Measurements from ENCODE around the gene ACD.

Gene ACD

DNA sequence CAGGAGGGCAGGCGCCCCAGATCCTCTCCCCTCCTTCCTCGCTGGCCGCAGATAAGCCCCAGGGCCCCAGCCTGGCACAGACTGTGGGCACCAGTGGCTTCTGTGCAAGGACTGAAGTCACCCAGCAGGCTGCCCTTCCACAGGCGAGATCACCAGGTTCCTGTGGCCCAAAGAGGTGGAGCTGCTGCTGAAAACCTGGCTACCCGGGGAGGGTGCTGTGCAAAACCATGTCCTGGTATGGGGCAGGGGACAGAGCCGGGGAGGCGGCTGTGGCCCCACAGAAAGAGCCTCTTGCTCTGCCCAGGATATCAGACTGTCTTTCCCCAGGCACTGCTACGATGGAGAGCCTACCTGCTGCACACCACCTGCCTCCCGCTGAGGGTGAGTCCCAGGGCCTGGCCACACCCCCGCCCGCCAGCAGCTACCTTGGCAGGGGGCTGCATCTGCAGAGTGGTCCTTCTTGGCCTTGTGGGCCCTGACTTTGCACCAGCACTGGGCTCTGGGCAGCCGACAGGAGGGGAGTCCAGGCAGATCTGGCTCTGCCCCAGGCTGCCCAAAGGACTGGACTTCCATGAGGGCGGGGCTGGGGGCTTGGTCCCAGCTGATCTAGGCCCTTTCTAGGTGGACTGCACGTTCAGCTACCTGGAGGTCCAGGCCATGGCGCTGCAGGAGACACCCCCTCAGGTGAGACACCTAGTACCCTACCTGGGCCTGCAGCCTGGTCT is 14.5 kb downstream of the ACD start:
- DNase-seq = no peak

DNA sequence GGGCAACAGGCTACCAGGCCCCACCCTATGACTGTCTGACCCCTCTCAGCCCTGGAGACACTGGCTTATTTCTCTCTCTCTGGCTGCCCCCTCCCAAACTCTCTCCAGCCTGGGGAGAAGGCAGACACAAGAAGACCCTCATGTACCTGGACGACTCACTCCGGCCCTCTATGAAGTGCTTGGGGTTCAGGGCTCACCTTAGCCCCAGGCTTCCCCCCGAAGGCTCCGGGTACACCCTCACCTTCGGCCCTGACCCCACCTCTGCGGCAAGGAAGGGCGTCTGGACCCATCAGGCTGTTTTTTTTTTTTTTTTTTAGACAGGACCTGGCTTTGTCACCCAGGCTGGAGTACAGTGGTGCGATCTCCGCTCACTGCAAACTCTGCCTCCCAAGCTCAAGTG is 16.0 kb downstream of the ACD start:
- DNase-seq = no peak

DNA sequence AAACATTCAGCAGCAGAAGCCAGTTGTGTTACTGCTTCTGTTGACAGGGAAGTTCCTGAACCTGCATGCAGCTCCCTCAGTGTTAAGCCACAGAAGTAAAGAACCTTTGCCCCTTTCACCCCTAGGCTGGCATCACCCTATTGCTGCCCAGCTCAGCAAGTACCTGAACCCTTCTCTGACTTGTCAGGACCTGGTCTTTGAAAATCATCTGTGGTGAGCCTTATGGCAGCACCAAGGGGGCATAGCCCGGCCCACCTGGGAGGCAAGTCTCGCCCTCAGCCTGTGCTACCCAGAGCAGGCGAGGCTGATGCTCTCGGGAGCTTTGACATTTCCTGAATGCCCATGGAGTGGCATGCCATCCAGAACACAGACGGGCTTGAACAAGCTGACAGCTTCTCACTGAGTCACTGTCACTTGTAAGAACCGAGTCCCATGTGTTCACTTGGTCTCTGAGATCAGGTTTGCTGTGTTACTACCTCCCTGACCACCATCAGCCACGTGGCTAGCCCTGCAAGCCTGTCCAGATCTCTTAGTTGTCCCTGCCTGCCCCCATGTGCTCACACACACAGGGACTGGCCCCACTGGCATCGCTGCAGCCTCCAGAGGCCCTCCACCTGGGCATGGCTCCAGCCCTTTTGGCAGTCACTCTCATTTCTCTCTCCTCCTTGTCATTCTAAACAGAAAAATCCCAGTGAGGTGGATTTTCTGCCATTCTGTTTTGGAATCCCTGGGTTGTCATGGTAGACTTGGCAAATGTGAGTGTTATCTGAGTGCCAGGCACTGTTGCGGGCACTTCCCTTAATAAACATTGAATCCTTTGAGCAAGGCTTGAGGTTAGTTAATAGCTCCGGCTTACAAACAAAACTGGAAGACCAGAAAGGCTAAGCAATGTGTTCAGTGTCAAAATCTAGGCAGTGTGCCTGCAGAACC is 18.0 kb downstream of the ACD start:
- no peak for DNase-seq

DNA sequence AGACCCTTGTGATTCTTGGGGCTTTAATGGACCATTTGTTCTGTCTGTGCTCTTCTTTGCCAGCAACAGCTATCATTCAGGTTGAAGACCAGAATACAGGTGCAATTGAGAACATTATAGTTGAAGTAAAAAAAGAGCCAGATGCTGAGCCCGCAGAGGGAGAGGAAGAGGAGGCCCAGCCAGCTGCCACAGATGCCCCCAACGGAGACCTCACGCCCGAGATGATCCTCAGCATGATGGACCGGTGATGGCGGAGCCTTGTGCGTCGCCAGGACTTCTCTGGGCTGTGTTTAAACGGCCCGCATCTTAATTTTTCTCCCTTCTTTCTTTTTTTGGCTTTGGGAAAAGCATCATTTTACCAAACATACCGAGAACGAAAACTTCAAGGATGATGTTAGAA is 22.4 kb downstream of the ACD start:
- DNase-seq = no peak

DNA sequence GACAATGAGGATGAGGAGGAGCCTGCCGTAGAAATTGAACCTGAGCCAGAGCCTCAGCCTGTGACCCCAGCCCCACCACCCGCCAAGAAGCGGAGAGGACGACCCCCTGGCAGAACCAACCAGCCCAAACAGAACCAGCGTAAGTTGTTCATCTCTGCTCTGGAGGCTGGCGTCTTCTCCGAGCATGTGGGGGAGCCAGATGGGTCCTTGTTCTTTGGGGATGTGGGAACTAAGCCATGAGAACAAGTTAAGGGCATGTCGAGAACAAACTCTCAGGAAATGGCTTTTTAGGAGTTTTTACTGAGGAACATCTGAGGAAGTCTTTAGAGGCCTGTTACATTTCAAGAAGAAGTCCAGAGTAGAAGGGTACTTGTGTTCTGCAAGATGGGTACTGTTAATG is 23.3 kb downstream of the ACD start:
- DNase-seq = no peak

DNA sequence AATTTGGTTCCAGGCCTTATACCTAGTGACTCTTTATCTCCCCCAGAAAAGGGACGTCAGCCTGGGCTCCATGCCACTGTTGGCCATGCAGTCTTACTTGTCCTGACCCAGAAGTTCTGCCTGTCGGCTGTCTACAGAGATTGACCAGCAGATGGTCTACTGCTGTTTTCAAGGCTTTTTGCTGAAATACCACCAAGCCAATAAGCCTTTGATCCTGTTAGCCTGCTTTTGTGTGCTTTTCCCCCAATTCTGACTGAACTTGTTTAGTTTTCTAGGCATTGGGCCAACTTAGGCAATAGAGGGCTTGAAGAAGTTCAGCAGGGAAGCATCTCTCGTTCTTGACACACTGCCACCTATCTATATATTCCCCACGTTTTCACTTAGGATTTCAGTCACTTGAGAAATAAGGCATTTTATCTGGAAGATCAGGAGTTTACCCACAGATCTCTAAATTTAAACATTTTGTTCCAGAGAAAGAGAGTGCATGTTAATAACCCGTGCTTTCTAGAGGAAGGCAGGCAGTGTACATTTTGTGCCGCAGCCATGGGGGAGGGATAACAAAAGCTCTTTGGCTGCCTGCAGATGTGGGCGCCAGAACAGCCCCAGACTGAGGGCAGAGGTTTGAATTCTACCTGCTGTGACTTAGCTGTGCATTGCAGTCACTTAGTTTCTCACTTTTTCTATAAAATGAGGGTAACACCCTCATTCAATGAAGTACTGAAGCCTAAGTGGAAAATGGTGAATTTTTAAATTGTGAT is 27.5 kb downstream of the ACD start:
- no peak for DNase-seq

DNA sequence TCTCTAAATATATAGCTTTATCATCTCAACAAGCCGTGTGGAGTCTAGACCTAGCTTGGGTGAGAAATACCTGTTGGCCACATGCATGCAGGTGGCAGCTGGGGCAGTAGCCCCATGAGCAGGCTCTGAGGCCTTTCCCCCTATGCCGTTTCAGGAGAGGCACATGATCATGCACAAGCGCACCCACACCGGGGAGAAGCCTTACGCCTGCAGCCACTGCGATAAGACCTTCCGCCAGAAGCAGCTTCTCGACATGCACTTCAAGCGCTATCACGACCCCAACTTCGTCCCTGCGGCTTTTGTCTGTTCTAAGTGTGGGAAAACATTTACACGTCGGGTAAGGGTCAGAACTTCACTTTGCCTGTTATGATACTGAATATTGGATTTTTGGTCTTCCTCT is 31.8 kb downstream of the ACD start:
- DNase-seq = no peak

DNA sequence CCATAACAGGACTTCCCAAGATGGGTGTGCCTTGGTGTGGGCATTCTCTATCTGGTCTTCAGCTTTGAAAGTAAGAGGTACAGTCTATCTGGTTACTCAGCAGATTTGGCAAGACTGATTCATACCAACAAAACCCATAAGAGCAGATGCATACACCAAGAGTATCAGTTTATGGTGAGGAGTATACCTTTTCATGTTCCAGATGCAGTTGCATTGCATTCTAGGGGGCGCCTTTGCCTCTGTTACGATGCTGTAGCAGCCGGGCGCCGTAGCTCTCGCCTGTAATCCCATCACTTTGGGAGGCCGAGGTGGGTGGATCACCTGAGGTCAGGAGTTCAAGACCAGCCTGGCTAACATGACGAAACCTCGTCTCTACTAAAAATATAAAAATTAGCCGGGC is 46.3 kb downstream of the ACD start:
- no peak for DNase-seq

DNA sequence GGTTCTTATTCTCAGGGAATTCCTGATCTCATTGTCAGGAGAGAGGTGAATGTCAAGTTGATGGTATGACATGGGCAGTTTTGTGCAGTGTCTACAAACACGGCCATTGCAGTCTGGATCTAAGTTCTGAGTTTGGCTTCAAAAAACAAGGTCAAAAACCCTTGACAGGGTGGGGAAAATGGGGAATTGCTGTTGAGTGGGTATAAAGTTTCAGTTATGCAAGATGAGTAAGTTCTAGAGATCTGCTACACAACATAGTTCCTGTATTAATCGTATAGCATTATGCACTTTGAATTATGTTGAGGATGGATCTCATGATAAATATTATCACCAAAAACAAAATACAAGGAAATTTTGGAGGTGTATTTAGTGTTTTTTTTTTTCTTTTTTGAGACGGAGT is 51.7 kb downstream of the ACD start:
- no peak for DNase-seq

Measured in NCI-H345 (cell line).